GM23338 (cell line): ENCODE data around the gene PDE1A. TPM values are rescaled to one million over a fixed set of nuclear protein-coding genes. Genes with fewer than 3 reads are reported as not detected.

Source experiments
- ATAC-seq: fragments of 200-7000 bp; cut with Tn5 transposase; 3 replicates; pipeline ENCODE4 v1.9.1; 2020
- DNase-seq: peaks from one replicate; pipeline ENCODE4 v3.0.0-alpha.2; 2015; ENCODE audit warnings: low spot score
- H2AFZ ChIP-seq: fragments of 200-600 bp; sonication (generic); 2 replicates; pipeline ENCODE4 v1.8.0; 2016; ENCODE audit warnings: antibody characterized with exemption, mild to moderate bottlenecking, moderate library complexity
- H3F3A ChIP-seq: fragments of 200-600 bp; sonication (generic); replicated peaks from 2 replicates; pipeline ENCODE4 v1.8.0; 2017; ENCODE audit warnings: antibody characterized with exemption, mixed run types, low read depth
- H3K27ac ChIP-seq: fragments of 200-600 bp; sonication (generic); 2 replicates; pipeline ENCODE4 v1.6.1; 2016; ENCODE audit warnings: low read depth
- H3K27me3 ChIP-seq: fragments of 200-600 bp; sonication (generic); 2 replicates; pipeline ENCODE4 v1.8.0; 2016; ENCODE audit warnings: mild to moderate bottlenecking, mixed run types, moderate library complexity; ENCODE audit not compliant: insufficient read depth
- H3K36me3 ChIP-seq: fragments of 200-600 bp; sonication (generic); 2 replicates; pipeline ENCODE4 v1.8.0; 2016; ENCODE audit warnings: mild to moderate bottlenecking; ENCODE audit not compliant: insufficient read depth
- H3K4me1 ChIP-seq: fragments of 200-600 bp; sonication (generic); 2 replicates; pipeline ENCODE4 v1.8.0; 2016; ENCODE audit warnings: mild to moderate bottlenecking, moderate library complexity; ENCODE audit not compliant: insufficient read depth
- H3K4me2 ChIP-seq: fragments of 200-600 bp; sonication (generic); 2 replicates; pipeline ENCODE4 v1.7.1; 2017; ENCODE audit warnings: mixed run types
- H3K4me3 ChIP-seq: fragments of 200-600 bp; sonication (generic); 2 replicates; pipeline ENCODE4 v1.6.1; 2016; ENCODE audit warnings: mixed run types
- H3K79me2 ChIP-seq: fragments of 200-600 bp; sonication (generic); replicated peaks from 2 replicates; pipeline ENCODE4 v1.8.0; 2017; ENCODE audit warnings: mild to moderate bottlenecking; ENCODE audit not compliant: insufficient read depth
- H3K9me2 ChIP-seq: fragments of 200-600 bp; sonication (generic); 2 replicates; pipeline ENCODE4 v1.8.0; 2017; ENCODE audit not compliant: insufficient read depth
- H4K20me1 ChIP-seq: fragments of 200-600 bp; sonication (generic); replicated peaks from 2 replicates; pipeline ENCODE4 v1.8.0; 2017; ENCODE audit warnings: mild to moderate bottlenecking; ENCODE audit not compliant: insufficient read depth
- H3K27ac Mint-ChIP-seq: 2 replicates; pipeline ENCODE4 v1.8.0; 2020; ENCODE audit warnings: inconsistent platforms, mild to moderate bottlenecking, moderate library complexity, mixed read lengths
- H3K27me3 Mint-ChIP-seq: 3 replicates; pipeline ENCODE4 v1.8.0; 2022; ENCODE audit warnings: low read depth, mild to moderate bottlenecking, moderate library complexity, mixed read lengths, inconsistent platforms; ENCODE audit not compliant: insufficient read depth, poor library complexity
- H3K36me3 Mint-ChIP-seq: 3 replicates; pipeline ENCODE4 v1.8.0; 2021; ENCODE audit warnings: low read depth, mild to moderate bottlenecking, inconsistent platforms, moderate library complexity, mixed read lengths
- H3K4me1 Mint-ChIP-seq: 3 replicates; pipeline ENCODE4 v1.8.0; 2020; ENCODE audit warnings: mild to moderate bottlenecking, inconsistent platforms, mixed read lengths
- H3K4me3 Mint-ChIP-seq: 3 replicates; pipeline ENCODE4 v1.8.0; 2021; ENCODE audit warnings: moderate library complexity, mild to moderate bottlenecking, inconsistent platforms, mixed read lengths
- H3K9me3 Mint-ChIP-seq: 3 replicates; pipeline ENCODE4 v1.8.0; 2020; ENCODE audit warnings: moderate library complexity, mild to moderate bottlenecking, inconsistent platforms, mixed read lengths
- CREB1 ChIP-seq: fragments of 250-450 bp; sonication (Bioruptor Pico); IDR thresholded peaks from 2 replicates; pipeline ENCODE4 v1.5.0; 2020; ENCODE audit warnings: low read depth, mild to moderate bottlenecking, moderate library complexity
- EZH2 ChIP-seq: fragments of 200-600 bp; sonication (generic); IDR thresholded peaks from one replicate; pipeline ENCODE4 v1.8.0; 2017; ENCODE audit warnings: antibody characterized with exemption, mild to moderate bottlenecking, low read depth; ENCODE audit not compliant: unreplicated experiment
- POLR2AphosphoS5 ChIP-seq: IDR thresholded peaks from 2 replicates; pipeline ENCODE4 v1.6.1; 2016; ENCODE audit warnings: antibody characterized with exemption, low read depth
- STAT1 ChIP-seq: IDR thresholded peaks from one replicate; pipeline ENCODE4 v1.6.1; 2016; ENCODE audit warnings: antibody characterized with exemption; ENCODE audit not compliant: unreplicated experiment
- ZNF114 ChIP-seq: fragments of 250-450 bp; sonication (Bioruptor Pico); IDR thresholded peaks from 2 replicates; pipeline ENCODE4 v1.5.0; 2020; ENCODE audit warnings: mild to moderate bottlenecking, moderate library complexity
- ZNF331 ChIP-seq: fragments of 250-450 bp; sonication (Bioruptor Pico); IDR thresholded peaks from 2 replicates; pipeline ENCODE4 v1.5.0; 2020; ENCODE audit warnings: low read depth, mild to moderate bottlenecking, moderate library complexity
- polyA plus RNA-seq: library from polyadenylated mRNA; unstranded; fragments of >200 nt; fragmentation: Nextera tagmentation; extraction: Ambion mirVana; gene quantifications from 2 replicates; pipeline ENCODE4 v1.2.1, GENCODE V29; 2016
- total RNA-seq: library from RNA; depleted of rRNA; stranded (reverse); fragments of >200 nt; shearing (Covaris generic); gene quantifications from 2 replicates; pipeline ENCODE4 v1.2.3, GENCODE V29; 2014
- TF ChIP-seq, protein P1 (sequence below): IDR thresholded peaks from 2 replicates; pipeline ENCODE4 v1.6.1; 2016; ENCODE audit warnings: antibody characterized with exemption
- TF ChIP-seq, protein P2 (sequence below), 2 experiments: fragments of 200-600 bp in 1 of 2; sonication (generic) in 1 of 2; conservative IDR thresholded peaks; 2 replicates each; pipeline versions ENCODE4 v1.5.1 to v1.6.1; 2016 to 2017; ENCODE audit warnings: antibody characterized with exemption in 2 of 2, low read depth in 2 of 2, mild to moderate bottlenecking in 2 of 2, moderate library complexity in 1 of 2
- TF ChIP-seq, protein P3 (sequence below): fragments of 250-450 bp; sonication (Bioruptor Pico); IDR thresholded peaks from 2 replicates; pipeline ENCODE4 v1.5.0; 2020; ENCODE audit warnings: mild to moderate bottlenecking, moderate library complexity

Gene PDE1A
- total and polyA plus RNA-seq, 2 experiments from 2014 or later, result 0.28 to 0.31 TPM

DNA sequence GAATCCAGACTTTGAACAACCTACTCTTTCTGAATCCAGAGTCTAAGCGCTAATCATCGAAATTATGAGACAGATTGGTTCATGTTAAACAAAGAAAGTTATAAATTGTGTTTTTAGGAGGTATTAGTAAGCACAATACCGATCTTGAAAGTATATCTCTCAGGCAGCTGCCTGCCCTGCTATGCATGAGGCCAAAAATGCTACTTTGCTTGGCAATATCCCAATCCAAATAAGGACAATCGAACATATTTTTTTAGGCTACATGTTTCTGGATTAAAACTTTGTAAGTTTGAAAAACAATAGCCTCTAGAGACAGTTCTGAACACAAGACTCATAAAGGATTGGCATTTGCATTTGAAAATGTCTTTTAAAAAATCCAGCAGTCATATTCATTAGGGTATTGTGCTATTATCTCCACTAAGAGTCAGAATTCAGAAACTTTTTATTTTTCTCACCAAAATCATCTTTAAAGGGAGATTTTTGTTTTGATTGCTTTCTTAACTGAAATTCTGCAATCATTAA, 167.1 kb downstream of the PDE1A start:
- Histone ChIP-seq H3K9me2 (peaks cover 3% of the 10 kb centered on the region; the same call in 1 of the 2 replicates), H2AFZ (no peak overlapping the region), H3K4me2 (no peak overlapping the region), H3K79me2 (no peaks in the 10 kb centered on the region), H3K27me3 (no peaks in the 10 kb centered on the region), H3K4me1 (no peaks in the 10 kb centered on the region), H3K36me3 (no peaks in the 10 kb centered on the region), H3K27ac (no peak overlapping the region), H4K20me1 (no peaks in the 10 kb centered on the region), H3F3A (no peaks in the 10 kb centered on the region), H3K4me3 (no peak overlapping the region)
- Mint-ChIP-seq H3K4me3 (no peak overlapping the region), H3K36me3 (no peaks in the 10 kb centered on the region), H3K27me3 (peaks cover 3% of the 10 kb centered on the region), H3K27ac (peak overlapping the region; percentile 59), H3K4me1 (peaks cover 18% of the 10 kb centered on the region), H3K9me3 (no peaks in the 10 kb centered on the region)
- TF ChIP-seq, protein P1, sequence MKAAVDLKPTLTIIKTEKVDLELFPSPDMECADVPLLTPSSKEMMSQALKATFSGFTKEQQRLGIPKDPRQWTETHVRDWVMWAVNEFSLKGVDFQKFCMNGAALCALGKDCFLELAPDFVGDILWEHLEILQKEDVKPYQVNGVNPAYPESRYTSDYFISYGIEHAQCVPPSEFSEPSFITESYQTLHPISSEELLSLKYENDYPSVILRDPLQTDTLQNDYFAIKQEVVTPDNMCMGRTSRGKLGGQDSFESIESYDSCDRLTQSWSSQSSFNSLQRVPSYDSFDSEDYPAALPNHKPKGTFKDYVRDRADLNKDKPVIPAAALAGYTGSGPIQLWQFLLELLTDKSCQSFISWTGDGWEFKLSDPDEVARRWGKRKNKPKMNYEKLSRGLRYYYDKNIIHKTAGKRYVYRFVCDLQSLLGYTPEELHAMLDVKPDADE, result no peak
- no peak for DNase-seq
- ATAC-seq, result no peak

DNA sequence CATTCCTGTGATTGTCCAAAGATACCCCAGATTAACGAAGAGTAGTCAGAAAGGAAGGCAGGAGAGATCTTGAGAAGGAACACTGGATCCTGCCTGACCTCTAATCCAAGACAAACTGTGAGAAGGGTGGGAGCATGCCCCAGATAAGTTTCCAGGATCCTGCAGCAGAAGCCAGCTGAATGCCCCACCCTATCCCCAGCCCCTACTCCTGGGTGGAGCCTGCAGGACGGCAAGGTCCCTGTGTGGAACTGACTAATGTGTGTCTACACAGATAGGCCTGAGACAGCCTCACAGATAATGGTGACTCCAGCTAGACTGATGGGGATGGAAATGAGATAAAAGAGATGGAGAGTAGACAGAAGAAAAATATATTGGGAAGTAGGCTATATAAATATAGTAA, 174.3 kb downstream of the PDE1A start:
- Histone ChIP-seq H3K4me2 (no peak overlapping the region), H3K9me2 (peaks cover 21% of the 10 kb centered on the region), H3K27ac (no peak overlapping the region), H3K4me1 (no peaks in the 10 kb centered on the region), H3K4me3 (no peak overlapping the region), H3K36me3 (no peaks in the 10 kb centered on the region), H4K20me1 (no peaks in the 10 kb centered on the region), H3F3A (no peaks in the 10 kb centered on the region), H3K79me2 (no peaks in the 10 kb centered on the region), H2AFZ (peak overlapping the region; percentile 23; the same call in 1 of the 2 replicates), H3K27me3 (no peaks in the 10 kb centered on the region)
- DNase-seq, result no peak
- Mint-ChIP-seq H3K36me3 (no peaks in the 10 kb centered on the region), H3K4me1 (no peaks in the 10 kb centered on the region), H3K27ac (no peak overlapping the region), H3K4me3 (no peak overlapping the region), H3K27me3 (no peaks in the 10 kb centered on the region), H3K9me3 (no peaks in the 10 kb centered on the region)
- ATAC-seq, result no peak
- TF ChIP-seq STAT1 (no peak), EZH2 (no peak), CREB1 (no peak), ZNF331 (CRISPR knock-in tag) (no peak), POLR2AphosphoS5 (no peak), ZNF114 (CRISPR knock-in tag) (no peak)
- TF ChIP-seq, protein P1, result no peak
- TF ChIP-seq, protein P2, sequence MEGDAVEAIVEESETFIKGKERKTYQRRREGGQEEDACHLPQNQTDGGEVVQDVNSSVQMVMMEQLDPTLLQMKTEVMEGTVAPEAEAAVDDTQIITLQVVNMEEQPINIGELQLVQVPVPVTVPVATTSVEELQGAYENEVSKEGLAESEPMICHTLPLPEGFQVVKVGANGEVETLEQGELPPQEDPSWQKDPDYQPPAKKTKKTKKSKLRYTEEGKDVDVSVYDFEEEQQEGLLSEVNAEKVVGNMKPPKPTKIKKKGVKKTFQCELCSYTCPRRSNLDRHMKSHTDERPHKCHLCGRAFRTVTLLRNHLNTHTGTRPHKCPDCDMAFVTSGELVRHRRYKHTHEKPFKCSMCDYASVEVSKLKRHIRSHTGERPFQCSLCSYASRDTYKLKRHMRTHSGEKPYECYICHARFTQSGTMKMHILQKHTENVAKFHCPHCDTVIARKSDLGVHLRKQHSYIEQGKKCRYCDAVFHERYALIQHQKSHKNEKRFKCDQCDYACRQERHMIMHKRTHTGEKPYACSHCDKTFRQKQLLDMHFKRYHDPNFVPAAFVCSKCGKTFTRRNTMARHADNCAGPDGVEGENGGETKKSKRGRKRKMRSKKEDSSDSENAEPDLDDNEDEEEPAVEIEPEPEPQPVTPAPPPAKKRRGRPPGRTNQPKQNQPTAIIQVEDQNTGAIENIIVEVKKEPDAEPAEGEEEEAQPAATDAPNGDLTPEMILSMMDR (conservative IDR thresholded peaks at IDR 0.05; ENCODE audit: low read depth in 2 of 2), result no peak
- TF ChIP-seq, protein P3, sequence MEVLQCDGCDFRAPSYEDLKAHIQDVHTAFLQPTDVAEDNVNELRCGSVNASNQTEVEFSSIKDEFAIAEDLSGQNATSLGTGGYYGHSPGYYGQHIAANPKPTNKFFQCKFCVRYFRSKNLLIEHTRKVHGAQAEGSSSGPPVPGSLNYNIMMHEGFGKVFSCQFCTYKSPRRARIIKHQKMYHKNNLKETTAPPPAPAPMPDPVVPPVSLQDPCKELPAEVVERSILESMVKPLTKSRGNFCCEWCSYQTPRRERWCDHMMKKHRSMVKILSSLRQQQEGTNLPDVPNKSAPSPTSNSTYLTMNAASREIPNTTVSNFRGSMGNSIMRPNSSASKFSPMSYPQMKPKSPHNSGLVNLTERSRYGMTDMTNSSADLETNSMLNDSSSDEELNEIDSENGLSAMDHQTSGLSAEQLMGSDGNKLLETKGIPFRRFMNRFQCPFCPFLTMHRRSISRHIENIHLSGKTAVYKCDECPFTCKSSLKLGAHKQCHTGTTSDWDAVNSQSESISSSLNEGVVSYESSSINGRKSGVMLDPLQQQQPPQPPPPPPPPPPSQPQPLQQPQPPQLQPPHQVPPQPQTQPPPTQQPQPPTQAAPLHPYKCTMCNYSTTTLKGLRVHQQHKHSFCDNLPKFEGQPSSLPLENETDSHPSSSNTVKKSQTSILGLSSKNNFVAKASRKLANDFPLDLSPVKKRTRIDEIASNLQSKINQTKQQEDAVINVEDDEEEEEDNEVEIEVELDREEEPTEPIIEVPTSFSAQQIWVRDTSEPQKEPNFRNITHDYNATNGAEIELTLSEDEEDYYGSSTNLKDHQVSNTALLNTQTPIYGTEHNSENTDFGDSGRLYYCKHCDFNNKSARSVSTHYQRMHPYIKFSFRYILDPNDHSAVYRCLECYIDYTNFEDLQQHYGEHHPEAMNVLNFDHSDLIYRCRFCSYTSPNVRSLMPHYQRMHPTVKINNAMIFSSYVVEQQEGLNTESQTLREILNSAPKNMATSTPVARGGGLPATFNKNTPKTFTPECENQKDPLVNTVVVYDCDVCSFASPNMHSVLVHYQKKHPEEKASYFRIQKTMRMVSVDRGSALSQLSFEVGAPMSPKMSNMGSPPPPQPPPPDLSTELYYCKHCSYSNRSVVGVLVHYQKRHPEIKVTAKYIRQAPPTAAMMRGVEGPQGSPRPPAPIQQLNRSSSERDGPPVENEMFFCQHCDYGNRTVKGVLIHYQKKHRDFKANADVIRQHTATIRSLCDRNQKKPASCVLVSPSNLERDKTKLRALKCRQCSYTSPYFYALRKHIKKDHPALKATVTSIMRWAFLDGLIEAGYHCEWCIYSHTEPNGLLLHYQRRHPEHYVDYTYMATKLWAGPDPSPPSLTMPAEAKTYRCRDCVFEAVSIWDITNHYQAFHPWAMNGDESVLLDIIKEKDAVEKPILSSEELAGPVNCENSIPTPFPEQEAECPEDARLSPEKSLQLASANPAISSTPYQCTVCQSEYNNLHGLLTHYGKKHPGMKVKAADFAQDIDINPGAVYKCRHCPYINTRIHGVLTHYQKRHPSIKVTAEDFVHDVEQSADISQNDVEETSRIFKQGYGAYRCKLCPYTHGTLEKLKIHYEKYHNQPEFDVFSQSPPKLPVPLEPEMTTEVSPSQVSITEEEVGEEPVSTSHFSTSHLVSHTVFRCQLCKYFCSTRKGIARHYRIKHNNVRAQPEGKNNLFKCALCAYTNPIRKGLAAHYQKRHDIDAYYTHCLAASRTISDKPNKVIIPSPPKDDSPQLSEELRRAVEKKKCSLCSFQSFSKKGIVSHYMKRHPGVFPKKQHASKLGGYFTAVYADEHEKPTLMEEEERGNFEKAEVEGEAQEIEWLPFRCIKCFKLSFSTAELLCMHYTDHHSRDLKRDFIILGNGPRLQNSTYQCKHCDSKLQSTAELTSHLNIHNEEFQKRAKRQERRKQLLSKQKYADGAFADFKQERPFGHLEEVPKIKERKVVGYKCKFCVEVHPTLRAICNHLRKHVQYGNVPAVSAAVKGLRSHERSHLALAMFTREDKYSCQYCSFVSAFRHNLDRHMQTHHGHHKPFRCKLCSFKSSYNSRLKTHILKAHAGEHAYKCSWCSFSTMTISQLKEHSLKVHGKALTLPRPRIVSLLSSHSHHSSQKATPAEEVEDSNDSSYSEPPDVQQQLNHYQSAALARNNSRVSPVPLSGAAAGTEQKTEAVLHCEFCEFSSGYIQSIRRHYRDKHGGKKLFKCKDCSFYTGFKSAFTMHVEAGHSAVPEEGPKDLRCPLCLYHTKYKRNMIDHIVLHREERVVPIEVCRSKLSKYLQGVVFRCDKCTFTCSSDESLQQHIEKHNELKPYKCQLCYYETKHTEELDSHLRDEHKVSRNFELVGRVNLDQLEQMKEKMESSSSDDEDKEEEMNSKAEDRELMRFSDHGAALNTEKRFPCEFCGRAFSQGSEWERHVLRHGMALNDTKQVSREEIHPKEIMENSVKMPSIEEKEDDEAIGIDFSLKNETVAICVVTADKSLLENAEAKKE (CRISPR knock-in tag), result no peak
